Hepatocyte (in vitro differentiated cells): ENCODE measurements around the gene COL19A1. TPM values are rescaled to one million over a fixed set of nuclear protein-coding genes. Genes with fewer than 3 reads are reported as not detected.

ENCODE experiments used
- DNase-seq: peaks from one replicate; pipeline ENCODE4 v3.0.0-alpha.2; 2016; ENCODE audit warnings: low spot score
- H2AFZ ChIP-seq: fragments of 200-600 bp; sonication (generic); 2 replicates; pipeline ENCODE4 v1.6.0; 2016; ENCODE audit warnings: antibody characterized with exemption, mild to moderate bottlenecking
- H3K27ac ChIP-seq: fragments of 200-600 bp; sonication (generic); 2 replicates; pipeline ENCODE4 v1.5.1; 2016; ENCODE audit warnings: mild to moderate bottlenecking
- H3K27me3 ChIP-seq: fragments of 200-600 bp; sonication (generic); 2 replicates; pipeline ENCODE4 v1.6.1; 2016
- H3K36me3 ChIP-seq: fragments of 200-600 bp; sonication (generic); replicated peaks from 2 replicates; pipeline ENCODE4 v1.5.1; 2016; ENCODE audit warnings: low read depth; ENCODE audit not compliant: insufficient read depth
- H3K4me1 ChIP-seq: fragments of 200-600 bp; sonication (generic); 2 replicates; pipeline ENCODE4 v1.5.1; 2016; ENCODE audit warnings: mild to moderate bottlenecking, moderate library complexity; ENCODE audit not compliant: insufficient read depth
- H3K4me2 ChIP-seq: fragments of 200-600 bp; sonication (generic); 2 replicates; pipeline ENCODE4 v1.6.0; 2016
- H3K4me3 ChIP-seq: fragments of 200-600 bp; sonication (generic); 2 replicates; pipeline ENCODE4 v1.5.1; 2016; ENCODE audit warnings: mild to moderate bottlenecking
- H3K79me2 ChIP-seq: fragments of 200-600 bp; sonication (generic); 2 replicates; pipeline ENCODE4 v1.6.0; 2017; ENCODE audit warnings: mild to moderate bottlenecking
- H3K9me2 ChIP-seq: fragments of 200-600 bp; sonication (generic); replicated peaks from 2 replicates; pipeline ENCODE4 v1.6.0; 2017; ENCODE audit warnings: mild to moderate bottlenecking; ENCODE audit not compliant: insufficient read depth
- H3K9me3 ChIP-seq: fragments of 200-600 bp; sonication (generic); 2 replicates; pipeline ENCODE4 v1.5.1; 2016; ENCODE audit warnings: low read depth, mild to moderate bottlenecking
- H4K20me1 ChIP-seq: fragments of 200-600 bp; sonication (generic); 2 replicates; pipeline ENCODE4 v1.6.0; 2016; ENCODE audit warnings: mild to moderate bottlenecking; ENCODE audit not compliant: insufficient read depth, poor library complexity, severe bottlenecking
- CTCF ChIP-seq: fragments of 200-600 bp; sonication (generic); IDR thresholded peaks from 2 replicates; pipeline ENCODE4 v1.5.1; 2016; ENCODE audit warnings: antibody characterized with exemption, mild to moderate bottlenecking; ENCODE audit not compliant: poor library complexity
- EZH2 ChIP-seq: fragments of 200-600 bp; sonication (generic); IDR thresholded peaks from 2 replicates; pipeline ENCODE4 v1.6.1; 2016; ENCODE audit warnings: antibody characterized with exemption, mild to moderate bottlenecking, borderline replicate concordance
- EZH2phosphoT487 ChIP-seq: fragments of 200-600 bp; sonication (generic); IDR thresholded peaks from one replicate; pipeline ENCODE4 v1.6.1; 2018; ENCODE audit warnings: antibody characterized with exemption, mild to moderate bottlenecking, low read depth, moderate library complexity; ENCODE audit not compliant: unreplicated experiment, severe bottlenecking
- WGBS: methylation state at CpG from one replicate; pipeline ENCODE4 v1.1.6; 2016; ENCODE audit warnings: low lambda C conversion rate; ENCODE audit errors: missing lambda C conversion rate; 5-methylcytosine and 5-hydroxymethylcytosine counted together
- polyA plus RNA-seq: library from polyadenylated mRNA; unstranded; fragments of >200 nt; fragmentation: Nextera tagmentation; extraction: Ambion mirVana; gene quantifications from 2 replicates; pipeline ENCODE4 v1.2.1, GENCODE V29; 2016
- total RNA-seq: library from RNA; depleted of rRNA; stranded (reverse); fragments of >200 nt; gene quantifications from 2 replicates; pipeline ENCODE4 v1.2.3, GENCODE V29; 2014

Gene COL19A1
- total and polyA plus RNA-seq, 2 experiments from 2014 or later: 1.1 to 1.2 TPM

DNA sequence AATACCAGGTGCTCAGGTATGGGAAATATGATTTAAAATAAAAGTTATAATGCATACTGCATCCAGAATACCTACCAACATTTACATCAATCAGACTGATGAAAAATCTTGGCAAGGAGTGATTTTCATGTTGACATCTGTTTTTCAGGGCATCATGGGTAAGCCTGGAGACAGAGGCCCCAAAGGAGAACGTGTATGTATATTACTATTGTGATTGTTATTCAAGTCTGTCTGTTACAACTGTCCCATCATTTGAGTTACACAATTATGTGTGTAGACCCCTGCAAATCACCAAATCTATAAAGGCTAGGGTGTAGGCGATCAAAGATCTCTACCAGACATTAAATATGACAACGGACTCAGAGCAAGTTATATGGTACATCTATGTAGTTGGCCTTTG lies 318.4 kb downstream of the COL19A1 start:
- no peaks in the 10 kb centered on the region for H3K27me3 ChIP-seq
- no peaks in the 10 kb centered on the region for H3K4me1 ChIP-seq
- H3K36me3 ChIP-seq: no peaks in the 10 kb centered on the region
- no peak for TF ChIP-seq EZH2
- TF ChIP-seq EZH2phosphoT487: no peak
- no peak for TF ChIP-seq CTCF
- 87% methylated on average over 3 of the region's 3 CpGs for WGBS
- no peaks in the 10 kb centered on the region for H4K20me1 ChIP-seq
- no peak overlapping the region for H3K4me2 ChIP-seq
- no peak overlapping the region for H3K27ac ChIP-seq
- no peaks in the 10 kb centered on the region for H3K9me3 ChIP-seq
- no peak for DNase-seq
- no peaks in the 10 kb centered on the region for H3K9me2 ChIP-seq
- H2AFZ ChIP-seq: no peak overlapping the region
- no peak overlapping the region for H3K4me3 ChIP-seq
- H3K79me2 ChIP-seq: no peaks in the 10 kb centered on the region

DNA sequence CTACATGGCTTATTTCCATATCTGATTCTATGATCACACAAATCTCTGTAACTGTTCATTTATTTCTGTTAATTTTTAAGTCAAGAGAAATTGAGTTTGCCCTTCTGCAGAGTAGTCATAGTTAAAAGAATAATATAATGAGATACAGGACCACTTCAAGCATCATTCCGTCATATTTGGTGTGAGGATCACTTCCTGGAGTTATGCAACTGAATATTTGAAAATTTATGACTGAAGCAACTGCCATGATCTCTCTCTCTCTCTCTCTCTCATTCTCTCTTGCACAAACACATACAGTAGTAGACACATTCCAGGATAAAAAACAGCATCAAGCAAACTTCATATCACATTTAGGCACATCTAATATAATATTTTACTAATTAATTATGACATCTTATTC lies 320.1 kb downstream of the COL19A1 start:
- no peaks in the 10 kb centered on the region for H3K79me2 ChIP-seq
- DNase-seq: no peak
- no peaks in the 10 kb centered on the region for H3K36me3 ChIP-seq
- no peak overlapping the region for H3K4me2 ChIP-seq
- H3K9me2 ChIP-seq: no peaks in the 10 kb centered on the region
- H3K27ac ChIP-seq: no peak overlapping the region
- H3K4me1 ChIP-seq: no peaks in the 10 kb centered on the region
- H4K20me1 ChIP-seq: no peaks in the 10 kb centered on the region
- no peak overlapping the region for H2AFZ ChIP-seq
- no peaks in the 10 kb centered on the region for H3K9me3 ChIP-seq
- no peaks in the 10 kb centered on the region for H3K27me3 ChIP-seq
- no peak overlapping the region for H3K4me3 ChIP-seq
- TF ChIP-seq EZH2: no peak
- no peak for TF ChIP-seq EZH2phosphoT487
- TF ChIP-seq CTCF: no peak
- WGBS: 97% methylated on average over 1 of the region's 1 CpG

- no peak overlapping the region for H3K27ac ChIP-seq
- no peak for DNase-seq
- no peaks in the 10 kb centered on the region for H3K79me2 ChIP-seq
- no peaks in the 10 kb centered on the region for H3K9me2 ChIP-seq
- no peak overlapping the region for H2AFZ ChIP-seq
- WGBS: 61% methylated on average over 6 of the region's 6 CpGs
- TF ChIP-seq EZH2: no peak
- no peak for TF ChIP-seq CTCF
- no peak for TF ChIP-seq EZH2phosphoT487
- H4K20me1 ChIP-seq: no peaks in the 10 kb centered on the region
- H3K27me3 ChIP-seq: no peaks in the 10 kb centered on the region
- H3K4me2 ChIP-seq: no peak overlapping the region
- no peaks in the 10 kb centered on the region for H3K36me3 ChIP-seq
- no peak overlapping the region for H3K4me3 ChIP-seq
- no peaks in the 10 kb centered on the region for H3K4me1 ChIP-seq
- no peaks in the 10 kb centered on the region for H3K9me3 ChIP-seq
These were observed 321.8 kb downstream of the COL19A1 start for GRCh38 chr6:70188202-70188601.

DNA sequence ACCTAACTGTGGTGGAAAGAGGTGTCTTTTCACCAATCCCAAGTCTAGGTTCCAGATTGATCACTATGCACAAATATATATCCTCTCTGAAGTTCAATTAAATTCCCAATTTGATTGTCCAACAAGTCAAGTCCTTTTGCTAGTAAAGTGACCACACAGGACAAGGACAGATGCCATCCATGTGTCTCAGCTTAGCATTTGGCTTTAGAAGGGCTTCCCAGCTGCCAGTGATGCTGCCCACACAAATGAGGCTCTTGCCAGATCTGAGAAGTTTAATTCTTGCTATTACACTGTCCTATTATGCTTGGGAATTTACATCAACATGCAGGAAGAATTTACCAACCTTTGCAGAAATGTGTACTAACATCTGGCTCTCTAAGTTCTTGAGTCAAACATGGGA lies 328.1 kb downstream of the COL19A1 start:
- Histone ChIP-seq H3K9me2 (no peaks in the 10 kb centered on the region), H3K9me3 (no peaks in the 10 kb centered on the region), H4K20me1 (no peaks in the 10 kb centered on the region), H3K4me2 (no peak overlapping the region), H3K36me3 (no peaks in the 10 kb centered on the region), H3K4me1 (no peaks in the 10 kb centered on the region), H3K27ac (no peak overlapping the region), H3K27me3 (no peaks in the 10 kb centered on the region), H2AFZ (no peak overlapping the region), H3K79me2 (no peaks in the 10 kb centered on the region), H3K4me3 (no peak overlapping the region)
- TF ChIP-seq EZH2phosphoT487 (no peak), CTCF (no peak), EZH2 (no peak)
- DNase-seq: no peak
